Stimulated activated CD8-positive, alpha-beta memory T cell treated with anti-CD3 and anti-CD28 coated beads, Interleukin-15, amount 100 ng/mL, for 4 hours (primary cell): ENCODE data around the gene TMBIM1.

Experiments
- DNase-seq, 2 donors: peaks; one replicate each; pipeline ENCODE4 v3.0.0-alpha.2; 2020; ENCODE audit warnings: low read depth in 2 of 2

The TMBIM1 gene

GRCh38 chr2:218272531-218273212, 19.6 kb downstream of the TMBIM1 start:
- peak; percentile 46 to 64 for DNase-seq

DNA sequence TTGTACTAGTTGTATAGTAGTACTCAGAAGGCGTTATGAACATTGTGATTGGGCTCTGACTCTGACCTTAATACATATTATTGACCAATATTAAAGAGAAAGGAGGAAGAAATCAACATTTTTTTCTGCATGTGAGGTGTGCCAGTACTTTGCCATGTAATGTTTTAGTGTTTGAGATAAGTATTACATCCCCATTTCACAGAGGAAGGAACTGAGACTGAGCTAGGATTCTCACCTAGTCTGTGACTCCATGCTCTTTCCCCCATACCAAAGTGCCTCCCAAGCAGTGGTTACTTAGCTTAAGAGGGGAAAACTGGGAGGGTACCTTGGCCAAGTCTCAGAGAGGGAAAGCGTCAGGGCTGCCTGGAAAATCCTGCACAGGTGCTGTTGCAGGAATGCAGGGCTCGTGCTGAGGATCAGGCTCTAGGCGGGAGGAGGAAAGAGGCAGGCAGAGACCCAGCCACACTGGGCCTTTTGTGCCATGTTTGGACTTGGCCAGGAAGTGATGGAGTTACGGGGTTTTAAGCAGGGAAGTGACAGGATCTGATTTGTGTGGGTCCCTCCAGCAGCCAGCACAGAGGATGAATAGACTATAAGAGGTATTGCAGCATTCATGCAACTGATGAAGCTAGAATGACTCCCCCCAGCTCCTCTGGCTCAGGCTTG, 20.3 kb downstream of the TMBIM1 start:
- DNase-seq, result no peak

GRCh38 chr2:218271487-218271797, 20.9 kb downstream of the TMBIM1 start:
- no peak for DNase-seq

DNA sequence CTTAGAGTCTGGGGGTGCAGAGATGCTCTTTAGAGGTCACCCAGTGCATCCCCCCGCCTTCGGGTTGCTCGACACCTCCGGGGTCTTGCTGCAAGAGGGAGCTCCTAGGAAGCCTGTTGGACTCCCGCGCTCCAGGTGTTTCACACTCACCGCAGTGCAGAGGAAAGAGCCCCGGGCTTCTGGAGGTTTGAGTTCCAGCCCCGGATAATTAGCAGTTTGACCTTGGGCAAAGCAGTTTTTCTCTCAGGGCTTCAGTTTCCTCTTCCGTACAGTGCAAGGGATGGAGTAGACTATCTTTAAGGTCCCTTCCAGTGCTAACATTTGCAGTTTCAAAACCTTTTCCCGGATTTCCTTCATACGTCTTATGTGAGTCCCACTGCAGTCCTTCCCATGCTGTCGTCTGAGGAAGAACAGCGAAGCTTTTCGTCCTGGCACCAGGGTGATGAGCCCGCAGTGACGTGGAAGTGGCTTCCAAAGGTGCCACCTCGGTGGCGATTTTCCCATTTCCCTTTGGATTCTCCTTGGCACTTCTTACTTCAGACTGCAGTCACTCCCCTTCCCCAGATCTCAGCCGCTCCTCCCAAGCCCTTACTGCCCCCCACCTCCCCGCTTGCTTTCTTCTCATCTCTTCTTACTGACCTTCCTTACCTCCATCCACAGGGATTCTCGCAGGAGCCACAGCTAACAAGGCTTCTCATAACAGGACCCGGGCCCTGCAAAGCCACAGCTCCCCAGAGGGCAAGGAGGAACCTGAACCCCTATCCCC, 21.4 kb downstream of the TMBIM1 start:
- DNase-seq, result no peak

- DNase-seq, result peak; percentile 100
Observed at GRCh38 chr2:218269900-218270720, 22.2 kb downstream of the TMBIM1 start, which contains the start of the genes AAMP and PNKD. Gene AAMP, minus strand, starts transcription at chr2:218270137. Its CDS starts 51 bp downstream, at chr2:218270086. Gene PNKD, plus strand, starts transcription at chr2:218270519. Its CDS starts 17 bp downstream, at chr2:218270536.

GRCh38 chr2:218267259-218267658, 25.0 kb downstream of the TMBIM1 start:
- no peak for DNase-seq

DNA sequence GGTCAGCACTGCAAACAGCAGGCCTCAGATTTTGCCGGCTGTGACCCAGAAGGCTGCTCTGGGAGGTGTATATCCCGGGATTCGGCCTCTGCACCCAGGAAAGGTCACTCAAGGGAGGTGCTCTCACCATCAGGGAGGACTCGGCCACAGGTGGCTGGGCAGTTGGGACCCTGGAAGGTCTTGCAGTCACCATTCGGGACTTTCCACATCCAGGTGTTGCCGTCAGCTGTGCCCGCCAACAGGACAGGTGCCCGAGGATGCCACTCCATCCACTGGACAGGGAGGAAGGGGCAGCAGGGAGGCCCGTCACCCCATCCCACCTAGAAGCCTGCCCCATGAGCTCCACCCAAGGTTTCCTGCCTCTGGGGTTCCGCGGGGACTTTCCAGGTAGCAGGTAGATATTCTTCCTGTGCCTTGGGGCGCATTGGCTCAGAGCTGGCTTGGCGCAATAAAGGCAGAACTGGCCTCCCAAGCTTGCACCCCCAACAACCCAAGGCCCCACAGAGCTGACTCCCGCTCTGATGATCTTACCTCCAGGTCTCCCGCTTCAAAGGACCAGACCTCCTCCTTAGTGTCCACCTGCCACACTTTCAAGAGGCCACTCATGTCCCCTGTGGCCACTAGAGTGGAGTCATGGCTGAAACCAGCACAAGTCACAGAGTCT, 25.9 kb downstream of the TMBIM1 start:
- DNase-seq, result no peak

- DNase-seq, result no peak
Observed at GRCh38 chr2:218265626-218266025, 26.7 kb downstream of the TMBIM1 start.

- no peak for DNase-seq
Observed at GRCh38 chr2:218264773-218265561, 27.3 kb downstream of the TMBIM1 start.

GRCh38 chr2:218263817-218264641, 28.3 kb downstream of the TMBIM1 start:
- no peak for DNase-seq

- no peak for DNase-seq
Observed at GRCh38 chr2:218262631-218263586, 29.4 kb downstream of the TMBIM1 start.

DNA sequence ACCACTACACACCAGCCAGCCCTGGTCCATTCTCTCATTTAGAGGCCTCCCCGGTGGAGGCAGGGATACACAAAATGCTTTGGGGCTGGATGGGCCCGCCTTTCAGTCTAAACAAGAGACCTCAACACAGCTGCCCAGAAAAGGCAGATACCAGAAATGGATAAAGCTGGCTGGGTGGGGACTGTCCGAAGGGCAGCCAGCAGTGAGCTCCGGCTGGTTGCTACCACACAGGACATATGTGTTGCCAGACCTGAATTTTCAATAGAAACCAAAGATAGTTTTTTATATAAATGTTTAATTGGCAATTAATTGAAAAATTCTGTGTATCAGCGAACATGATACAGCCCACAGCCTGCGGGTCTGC, 30.1 kb downstream of the TMBIM1 start:
- DNase-seq, result no peak

DNA sequence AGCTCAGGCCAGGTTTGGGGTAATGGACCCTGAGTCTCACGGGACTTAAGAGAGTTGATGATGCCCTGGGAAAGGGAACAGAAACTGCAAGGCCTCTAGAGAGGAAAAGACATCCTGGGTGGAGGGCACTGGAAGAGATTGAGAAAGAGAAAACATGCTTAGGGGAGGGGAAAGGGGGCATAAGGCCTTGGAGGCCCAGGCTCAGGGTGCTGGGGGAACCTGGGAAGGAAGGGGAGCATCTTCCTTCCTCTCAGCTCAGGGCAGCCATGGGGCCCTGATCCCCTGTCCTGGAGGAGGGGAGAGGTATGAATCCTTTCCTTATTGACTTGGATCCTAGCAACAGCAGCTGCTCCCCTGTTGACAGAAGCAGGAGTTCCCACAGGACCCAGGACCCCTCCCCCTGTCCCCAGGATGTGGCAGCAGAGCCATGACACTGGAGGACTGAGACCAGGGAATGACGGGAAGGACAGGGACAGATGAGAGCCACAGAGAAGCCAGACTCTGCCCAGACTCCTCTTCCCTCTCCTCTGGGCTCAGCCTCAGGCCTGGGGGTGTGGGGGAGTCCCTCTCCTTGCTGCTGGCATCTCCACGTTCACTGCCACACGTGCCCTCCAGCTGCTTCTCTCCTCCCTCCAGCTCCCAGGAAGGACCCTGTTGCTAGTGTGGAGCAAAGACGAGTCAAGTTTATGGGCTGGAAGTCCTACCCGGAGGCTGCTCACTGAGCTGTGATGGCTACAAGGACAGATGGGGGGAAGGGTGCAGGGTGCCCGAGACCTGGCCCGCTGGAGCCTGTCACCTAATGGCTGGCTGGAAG, 30.7 kb downstream of the TMBIM1 start:
- no peak for DNase-seq

GRCh38 chr2:218260742-218261422, 31.4 kb downstream of the TMBIM1 start, which contains the start of gene GPBAR1:
Gene GPBAR1, plus strand, starts transcription at chr2:218261015. Its CDS starts 1,710 bp downstream, at chr2:218262725.
- no peak for DNase-seq

DNA sequence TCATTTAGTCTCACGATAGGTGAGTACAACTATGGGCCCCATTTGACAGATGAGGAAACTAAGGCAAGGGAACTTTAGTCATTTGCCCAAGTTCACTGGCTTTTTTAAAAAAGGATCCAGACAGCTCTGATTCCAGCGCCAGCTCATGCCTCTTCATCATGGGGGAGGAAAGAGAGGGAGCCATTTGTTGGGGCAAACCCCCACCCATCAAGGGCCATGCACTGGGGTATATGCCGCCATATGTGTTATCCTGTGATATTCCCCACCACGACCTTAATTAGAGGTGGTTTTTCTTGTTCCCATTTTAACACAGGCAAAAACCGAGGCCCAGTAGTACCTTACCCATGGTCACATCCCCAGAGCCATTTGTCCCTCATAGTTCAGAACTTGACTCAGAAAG, 32.1 kb downstream of the TMBIM1 start:
- no peak for DNase-seq

DNA sequence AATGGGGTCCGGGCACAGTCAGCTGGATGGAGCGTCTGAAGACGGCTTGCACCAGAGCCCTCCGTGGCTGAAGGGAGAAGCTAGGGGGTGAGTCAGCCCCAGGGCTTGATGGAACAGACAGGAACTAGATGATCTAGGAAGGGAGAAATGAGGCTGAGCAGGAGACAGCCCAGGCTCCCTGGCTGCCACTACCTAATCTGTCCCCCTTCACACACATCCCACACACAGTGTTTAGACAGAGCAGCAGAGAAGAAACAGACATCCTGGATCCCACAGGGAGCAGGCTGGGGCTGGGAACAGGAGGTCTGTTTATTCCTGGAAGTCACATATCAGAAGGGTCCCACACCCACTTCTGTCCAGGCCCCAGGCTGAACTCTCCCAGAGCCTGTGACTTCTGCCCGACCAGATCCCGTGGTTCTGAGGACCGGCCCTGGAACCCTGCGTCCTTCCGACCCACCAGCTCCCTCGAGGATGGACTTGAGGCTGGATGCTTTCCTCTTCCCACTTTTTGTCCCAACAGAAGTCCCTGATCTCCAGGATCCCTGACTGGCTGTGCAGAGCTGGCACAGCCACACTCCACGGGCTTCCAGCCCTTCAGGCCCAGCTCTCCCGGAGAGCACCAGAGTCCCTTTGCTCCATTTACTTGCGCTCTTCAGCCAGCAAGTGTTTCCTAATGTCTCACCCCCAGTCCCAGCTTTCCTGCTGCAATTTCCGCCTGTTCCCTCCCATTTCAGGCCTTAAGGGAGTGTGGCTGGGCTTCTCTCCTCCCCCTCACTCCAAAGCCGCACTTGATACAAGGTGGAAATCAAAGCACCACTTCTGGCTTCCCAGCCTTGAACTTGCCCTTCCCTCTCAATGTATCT, 33.0 kb downstream of the TMBIM1 start:
- no peak for DNase-seq
